ENCODE data around the gene ILKAP. TPM values are rescaled to one million over a fixed set of nuclear protein-coding genes. Genes with fewer than 3 reads are reported as not detected.

The ILKAP gene
- total RNA-seq, 4 donors from 2014 or later = 9.2 to 78.0 (median 29.1) TPM

DNA sequence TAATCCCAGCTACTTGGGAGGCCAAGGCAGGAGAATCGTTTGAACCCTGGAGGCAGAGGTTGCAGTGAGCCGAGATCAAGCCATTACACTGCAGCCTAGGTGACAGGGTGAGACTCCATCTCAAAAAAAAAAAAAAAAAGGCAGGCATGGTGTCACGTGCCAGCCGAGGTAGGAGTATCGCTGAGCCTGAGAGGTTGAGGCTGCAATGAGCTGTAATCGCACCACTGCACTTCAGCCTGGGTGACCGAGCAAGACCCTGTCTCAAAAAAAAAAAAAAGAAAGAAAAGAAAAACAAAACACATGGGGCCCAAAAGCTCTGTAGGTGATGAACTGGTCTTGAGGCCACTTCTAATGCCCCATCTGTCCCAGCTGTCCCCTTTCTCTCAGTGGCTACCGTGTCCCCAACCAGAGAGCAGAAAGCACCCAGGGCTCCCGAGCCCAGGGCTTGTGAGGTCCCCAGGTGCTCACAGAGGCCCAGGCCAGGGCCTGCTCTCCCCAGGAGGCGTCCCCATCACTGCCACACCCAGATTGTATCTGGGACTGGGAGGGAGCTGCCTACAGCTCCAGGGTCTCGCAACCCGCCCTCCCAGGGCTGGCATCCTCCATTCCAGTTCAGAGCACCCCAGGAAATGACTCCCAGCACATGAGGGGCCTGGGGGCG, 56.5 kb downstream of the ILKAP start:
- DNase-seq = no peak
- Histone ChIP-seq H3K9me3 (no peaks in the 10 kb centered on the region), H3K4me1 (no peaks in the 10 kb centered on the region), H3K4me3 (no peak overlapping the region), H3K27ac (no peak overlapping the region), H3K36me3 (no peaks in the 10 kb centered on the region), H3K27me3 (no peaks in the 10 kb centered on the region)
- no peak for TF ChIP-seq POLR2A (IDR thresholded peaks at IDR 0.05)
- intact Hi-C loops (cut with DNase I; ENCODE audit: low total_unique reads) = no loop called here

DNA sequence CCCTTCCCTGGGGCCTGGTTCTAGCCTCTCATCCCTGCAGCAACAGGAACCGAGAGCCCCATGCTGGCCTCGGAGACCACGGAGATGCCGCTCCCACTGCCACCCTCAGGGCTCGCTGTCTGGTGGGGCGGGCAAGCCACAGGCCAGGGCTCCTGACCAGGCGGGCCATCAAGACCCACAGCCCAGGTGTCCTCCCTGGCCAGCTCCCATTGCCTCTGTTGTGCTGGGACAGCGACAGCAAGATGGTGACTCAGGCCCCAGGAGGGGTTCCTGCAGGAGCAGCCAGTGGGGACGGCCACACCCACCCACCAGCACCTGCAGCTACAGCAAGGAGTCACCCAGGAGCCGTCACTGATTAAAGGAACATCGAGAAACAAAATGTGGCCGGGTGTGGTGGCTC, 57.6 kb downstream of the ILKAP start:
- TF ChIP-seq, protein P1, sequence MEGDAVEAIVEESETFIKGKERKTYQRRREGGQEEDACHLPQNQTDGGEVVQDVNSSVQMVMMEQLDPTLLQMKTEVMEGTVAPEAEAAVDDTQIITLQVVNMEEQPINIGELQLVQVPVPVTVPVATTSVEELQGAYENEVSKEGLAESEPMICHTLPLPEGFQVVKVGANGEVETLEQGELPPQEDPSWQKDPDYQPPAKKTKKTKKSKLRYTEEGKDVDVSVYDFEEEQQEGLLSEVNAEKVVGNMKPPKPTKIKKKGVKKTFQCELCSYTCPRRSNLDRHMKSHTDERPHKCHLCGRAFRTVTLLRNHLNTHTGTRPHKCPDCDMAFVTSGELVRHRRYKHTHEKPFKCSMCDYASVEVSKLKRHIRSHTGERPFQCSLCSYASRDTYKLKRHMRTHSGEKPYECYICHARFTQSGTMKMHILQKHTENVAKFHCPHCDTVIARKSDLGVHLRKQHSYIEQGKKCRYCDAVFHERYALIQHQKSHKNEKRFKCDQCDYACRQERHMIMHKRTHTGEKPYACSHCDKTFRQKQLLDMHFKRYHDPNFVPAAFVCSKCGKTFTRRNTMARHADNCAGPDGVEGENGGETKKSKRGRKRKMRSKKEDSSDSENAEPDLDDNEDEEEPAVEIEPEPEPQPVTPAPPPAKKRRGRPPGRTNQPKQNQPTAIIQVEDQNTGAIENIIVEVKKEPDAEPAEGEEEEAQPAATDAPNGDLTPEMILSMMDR (IDR thresholded peaks at IDR 0.05) = no peak
- no peak for TF ChIP-seq POLR2A (IDR thresholded peaks at IDR 0.05)

DNA sequence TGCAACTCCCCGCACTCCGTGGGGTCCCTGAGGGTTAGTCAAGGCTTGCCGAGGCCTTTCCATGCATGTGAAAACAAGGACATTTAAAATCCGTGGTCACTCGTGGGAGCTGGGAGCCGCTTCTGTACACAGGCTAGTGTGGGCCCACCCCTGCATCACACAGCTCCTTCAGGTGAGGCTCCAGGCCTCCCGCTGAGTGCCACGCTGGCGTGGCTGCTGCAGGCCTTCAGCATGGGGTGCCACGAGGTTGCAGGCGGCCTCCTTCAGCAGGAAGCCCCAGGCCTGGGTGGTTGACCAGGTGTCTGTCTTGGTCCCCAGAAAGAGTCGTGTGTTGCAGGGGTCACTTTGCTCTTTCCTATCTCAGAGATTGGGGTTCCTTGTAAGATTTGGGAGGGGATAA, 58.4 kb downstream of the ILKAP start:
- Histone ChIP-seq H3K27ac (no peak overlapping the region), H3K27me3 (no peaks in the 10 kb centered on the region), H3K36me3 (no peaks in the 10 kb centered on the region), H3K9me3 (no peaks in the 10 kb centered on the region), H3K4me3 (no peak overlapping the region), H3K4me1 (no peaks in the 10 kb centered on the region)
- DNase-seq = no peak
- TF ChIP-seq, protein P1 (IDR thresholded peaks at IDR 0.05) = no peak
- TF ChIP-seq POLR2A (IDR thresholded peaks at IDR 0.05) = no peak
- intact Hi-C loops (cut with DNase I; ENCODE audit: low total_unique reads) = no loop called here

More for the DNA sequence above, 57.6 kb downstream of the ILKAP start:
- no peak overlapping the region for H3K27ac ChIP-seq
- no peaks in the 10 kb centered on the region for H3K9me3 ChIP-seq
- no peaks in the 10 kb centered on the region for H3K4me1 ChIP-seq
- no peaks in the 10 kb centered on the region for H3K27me3 ChIP-seq
- DNase-seq = no peak
- intact Hi-C loops (cut with DNase I; ENCODE audit: low total_unique reads) = no loop called here
- no peak overlapping the region for H3K4me3 ChIP-seq
- H3K36me3 ChIP-seq = no peaks in the 10 kb centered on the region

GRCh38 chr2:238144262-238144661, 59.2 kb downstream of the ILKAP start:
- H3K9me3 ChIP-seq = no peaks in the 10 kb centered on the region
- no peak overlapping the region for H3K27ac ChIP-seq
- no peaks in the 10 kb centered on the region for H3K4me1 ChIP-seq
- no peaks in the 10 kb centered on the region for H3K27me3 ChIP-seq
- H3K4me3 ChIP-seq = no peak overlapping the region
- intact Hi-C loops (cut with DNase I; ENCODE audit: low total_unique reads) = no loop called here
- no peaks in the 10 kb centered on the region for H3K36me3 ChIP-seq
- TF ChIP-seq POLR2A (IDR thresholded peaks at IDR 0.05) = no peak
- TF ChIP-seq, protein P1 (IDR thresholded peaks at IDR 0.05) = no peak
- no peak for DNase-seq

- H3K4me3 ChIP-seq = no peak overlapping the region
- H3K9me3 ChIP-seq = no peaks in the 10 kb centered on the region
- no peak for TF ChIP-seq POLR2A (IDR thresholded peaks at IDR 0.05)
- TF ChIP-seq, protein P1 (IDR thresholded peaks at IDR 0.05) = no peak
- intact Hi-C loops (cut with DNase I; ENCODE audit: low total_unique reads) = no loop called here
- no peak overlapping the region for H3K27ac ChIP-seq
- H3K27me3 ChIP-seq = no peaks in the 10 kb centered on the region
- no peaks in the 10 kb centered on the region for H3K36me3 ChIP-seq
- DNase-seq = no peak
- no peaks in the 10 kb centered on the region for H3K4me1 ChIP-seq
Measured at GRCh38 chr2:238143239-238143951, 60.1 kb downstream of the ILKAP start.
